Measurements from ENCODE around the gene CDA.

DNA sequence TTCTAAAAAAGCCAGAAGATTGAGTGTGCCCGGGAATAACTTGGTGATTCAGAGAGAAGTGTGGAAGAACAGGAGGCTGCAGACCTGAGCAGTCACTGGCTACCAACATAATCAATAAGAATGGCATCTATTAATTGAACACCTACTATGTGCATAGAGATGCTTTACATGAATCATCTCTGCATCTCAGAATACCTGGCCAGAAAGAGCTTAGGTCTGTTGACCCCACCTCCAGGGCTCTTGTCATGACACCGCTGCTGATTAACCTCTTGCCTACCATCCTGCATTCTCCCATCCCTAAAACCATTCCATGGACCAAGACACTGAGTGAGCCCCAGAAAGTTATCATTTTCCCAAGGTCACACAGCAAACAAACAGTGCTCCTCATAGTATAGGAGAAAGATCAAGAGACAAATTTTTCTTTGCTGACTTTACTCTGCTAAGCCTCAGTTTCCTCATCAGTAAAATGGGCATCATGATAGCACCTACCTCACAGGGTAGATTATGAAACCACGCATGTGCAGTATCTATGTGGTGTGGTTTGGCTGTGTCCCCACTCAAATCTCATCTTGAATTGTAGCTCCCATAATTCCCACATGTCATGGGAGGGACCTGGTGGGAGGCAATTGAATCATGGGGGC, 28.1 kb downstream of the CDA start:
- TF ChIP-seq POLR2AphosphoS5 (IDR thresholded peaks at IDR 0.05; ENCODE audit: low read depth) (no peak), EZH2 (IDR thresholded peaks at IDR 0.05; ENCODE audit: low read depth, unreplicated experiment) (no peak), EZH2phosphoT487 (IDR thresholded peaks at IDR 0.05; ENCODE audit: unreplicated experiment) (no peak), ZNF331 (CRISPR knock-in tag; IDR thresholded peaks at IDR 0.05; ENCODE audit: low read depth) (no peak), CREB1 (CRISPR knock-in tag; IDR thresholded peaks at IDR 0.05; ENCODE audit: low read depth) (no peak)
- TF ChIP-seq, protein P1, sequence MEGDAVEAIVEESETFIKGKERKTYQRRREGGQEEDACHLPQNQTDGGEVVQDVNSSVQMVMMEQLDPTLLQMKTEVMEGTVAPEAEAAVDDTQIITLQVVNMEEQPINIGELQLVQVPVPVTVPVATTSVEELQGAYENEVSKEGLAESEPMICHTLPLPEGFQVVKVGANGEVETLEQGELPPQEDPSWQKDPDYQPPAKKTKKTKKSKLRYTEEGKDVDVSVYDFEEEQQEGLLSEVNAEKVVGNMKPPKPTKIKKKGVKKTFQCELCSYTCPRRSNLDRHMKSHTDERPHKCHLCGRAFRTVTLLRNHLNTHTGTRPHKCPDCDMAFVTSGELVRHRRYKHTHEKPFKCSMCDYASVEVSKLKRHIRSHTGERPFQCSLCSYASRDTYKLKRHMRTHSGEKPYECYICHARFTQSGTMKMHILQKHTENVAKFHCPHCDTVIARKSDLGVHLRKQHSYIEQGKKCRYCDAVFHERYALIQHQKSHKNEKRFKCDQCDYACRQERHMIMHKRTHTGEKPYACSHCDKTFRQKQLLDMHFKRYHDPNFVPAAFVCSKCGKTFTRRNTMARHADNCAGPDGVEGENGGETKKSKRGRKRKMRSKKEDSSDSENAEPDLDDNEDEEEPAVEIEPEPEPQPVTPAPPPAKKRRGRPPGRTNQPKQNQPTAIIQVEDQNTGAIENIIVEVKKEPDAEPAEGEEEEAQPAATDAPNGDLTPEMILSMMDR (conservative IDR thresholded peaks at IDR 0.05; ENCODE audit: low read depth in 2 of 2): no peak

Data from GM23338 (cell line).